GM18873 (cell line): ENCODE measurements around the gene SH3BP2.

Source experiments
- ATAC-seq: cut with Tn5 transposase; IDR thresholded peaks from one replicate; pipeline ENCODE4 v1.9.1; 2021; ENCODE audit warnings: mild to moderate bottlenecking, moderate library complexity, moderate number of reproducible peaks; ENCODE audit not compliant: unreplicated experiment, low FRiP score

SH3BP2 gene

DNA sequence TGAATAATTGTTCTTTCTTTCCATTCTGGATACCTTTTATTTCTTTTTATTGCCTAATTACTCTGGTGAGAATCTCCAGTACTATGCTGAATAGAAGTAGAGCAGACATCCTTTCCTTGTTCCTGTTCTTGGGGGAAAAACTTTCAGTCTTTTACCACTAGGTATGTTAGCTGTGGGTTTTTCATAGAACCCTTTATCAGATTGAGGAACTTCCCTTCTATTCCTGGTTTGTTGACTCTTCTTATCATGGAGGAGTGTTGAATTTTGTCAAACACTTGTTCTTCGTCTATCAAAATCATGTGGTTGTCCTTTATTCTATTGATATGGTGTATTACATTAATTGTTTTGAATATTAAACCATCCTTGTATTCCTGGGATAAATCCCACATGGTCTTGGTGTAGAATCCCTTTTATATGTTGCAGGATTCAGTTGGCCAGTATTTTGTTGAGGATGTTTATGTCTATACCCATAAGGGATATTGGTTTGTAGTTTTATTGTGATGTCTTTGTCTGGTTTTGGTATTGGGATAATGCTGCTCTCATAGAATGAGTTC is 23.6 kb downstream of the SH3BP2 start:
- ATAC-seq: no peak

DNA sequence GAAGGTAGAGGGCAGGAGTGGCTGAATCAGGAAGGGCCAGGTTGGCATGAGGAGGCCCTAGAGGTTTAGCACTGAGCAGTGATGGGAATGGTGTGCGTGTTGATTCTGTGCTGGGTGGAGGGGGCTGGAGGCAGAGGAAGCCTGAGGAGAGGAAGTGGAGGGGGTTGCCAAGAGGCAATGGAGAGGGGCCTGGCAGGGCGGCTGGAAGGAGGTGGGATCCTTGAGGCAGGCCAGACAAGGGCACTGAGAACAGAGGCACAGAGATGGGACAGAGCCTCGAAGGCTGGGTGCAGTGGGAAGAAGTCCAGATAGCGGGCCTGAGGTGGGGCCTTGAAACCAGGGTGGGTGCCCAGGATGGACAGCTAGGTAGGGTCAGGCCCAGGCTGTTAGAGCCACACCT is 24.3 kb downstream of the SH3BP2 start:
- no peak for ATAC-seq

DNA sequence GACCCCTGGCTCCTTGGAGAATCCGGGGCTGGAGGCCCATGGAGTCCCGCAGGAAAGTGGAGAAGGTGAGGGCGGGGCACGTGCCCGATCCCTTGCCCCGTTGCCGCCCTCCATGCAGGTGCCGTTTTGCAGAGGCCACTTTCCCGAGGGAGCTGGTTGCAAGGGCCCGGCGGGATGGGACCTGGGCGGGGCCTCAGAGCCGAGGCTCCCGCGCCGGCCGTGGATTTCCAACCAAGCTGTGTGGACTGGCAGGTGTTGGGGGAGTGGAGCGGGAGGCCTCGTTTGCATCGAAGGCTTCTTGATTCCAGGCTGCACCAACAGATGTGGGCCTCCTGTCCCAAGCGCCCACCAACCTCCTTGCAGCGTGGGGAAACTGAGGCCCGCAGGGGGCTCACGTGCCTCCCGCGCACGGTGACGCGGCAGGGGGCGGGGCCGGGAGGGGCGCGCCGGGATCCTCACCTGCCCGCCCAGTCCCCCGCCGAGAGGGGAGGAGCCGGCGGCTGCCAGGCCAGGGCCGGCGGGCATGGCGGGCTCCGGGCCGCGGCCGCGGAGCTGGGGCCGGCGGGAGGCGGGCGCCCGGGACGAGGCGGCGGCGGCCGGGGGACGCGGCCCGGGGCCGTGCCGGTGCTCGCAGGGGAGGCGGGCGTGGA is 24.9 kb downstream of the SH3BP2 start:
- no peak for ATAC-seq

DNA sequence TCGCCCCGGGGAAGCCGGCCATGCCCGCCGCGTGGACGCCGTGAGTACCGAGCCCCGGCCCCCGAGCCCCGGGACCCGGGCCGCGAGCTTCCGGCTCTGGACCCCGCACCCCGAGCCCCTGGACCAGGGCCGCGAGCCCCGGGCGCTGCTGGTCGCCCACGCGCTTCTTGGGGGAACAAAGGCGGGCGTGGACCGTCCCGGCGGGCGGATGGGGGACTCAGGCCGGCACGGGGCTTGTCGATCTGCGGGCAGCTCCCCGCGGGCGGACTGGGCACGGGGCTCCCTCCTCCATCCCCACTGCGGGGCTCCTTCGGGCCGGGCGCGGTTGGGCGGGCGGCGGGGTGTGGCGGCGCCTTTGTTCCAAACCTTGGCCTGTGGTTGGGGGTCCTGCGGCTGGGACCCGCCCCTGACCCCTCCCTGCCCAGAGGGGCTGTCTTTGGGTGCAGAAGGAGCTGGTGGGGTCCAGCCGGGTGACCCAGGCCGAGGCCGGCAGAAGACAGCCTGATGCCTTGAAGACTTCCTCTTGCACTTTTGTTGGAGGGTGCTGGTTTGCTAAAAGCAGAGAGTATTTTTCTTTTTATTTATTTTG is 25.6 kb downstream of the SH3BP2 start:
- no peak for ATAC-seq

DNA sequence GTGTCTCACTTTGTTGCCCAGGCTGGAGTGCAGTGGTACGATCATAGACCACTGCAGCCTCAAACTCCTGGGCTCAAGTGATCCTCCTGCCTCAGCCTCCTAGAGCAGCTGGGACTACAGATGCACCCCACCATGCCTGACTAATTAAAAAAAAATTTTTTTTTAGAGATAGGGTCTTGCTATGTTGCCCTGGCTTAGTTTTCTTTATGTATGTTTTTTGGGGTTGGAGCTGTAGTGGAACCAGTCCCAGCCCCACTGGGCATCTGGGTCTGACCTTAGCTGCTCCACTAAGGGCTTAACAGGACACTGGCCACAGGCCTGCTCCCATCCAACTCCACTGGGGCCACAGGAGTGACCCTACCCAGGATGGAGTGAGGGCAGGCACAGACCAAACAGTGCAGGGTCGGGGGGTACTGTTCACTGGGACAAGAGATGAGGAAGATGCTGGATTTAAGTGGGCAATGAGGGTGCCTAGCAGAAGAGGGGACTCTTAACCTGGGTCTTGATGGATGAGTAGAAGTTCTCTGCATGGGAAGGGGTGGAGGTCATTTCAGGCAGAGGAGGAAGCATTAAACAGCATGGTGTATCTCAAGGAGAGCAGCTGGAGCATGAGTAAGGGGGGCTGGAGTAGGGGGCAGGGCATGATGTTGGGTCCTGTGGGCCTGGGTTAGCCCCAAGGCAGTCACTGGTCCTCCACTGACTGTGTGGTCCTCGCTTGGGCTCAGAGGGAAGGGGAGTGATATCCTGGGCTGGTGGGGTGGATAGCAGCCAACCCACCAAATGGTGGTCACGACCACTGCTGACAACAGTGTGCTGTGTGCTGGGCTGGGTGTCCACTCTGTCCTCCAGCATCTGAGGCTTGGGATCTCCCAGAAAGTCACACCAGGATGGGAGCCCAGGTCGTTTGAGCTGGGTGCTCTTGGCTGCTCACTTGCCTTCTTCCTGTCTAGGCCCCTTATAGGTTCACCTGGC is 26.6 kb downstream of the SH3BP2 start:
- ATAC-seq: no peak

DNA sequence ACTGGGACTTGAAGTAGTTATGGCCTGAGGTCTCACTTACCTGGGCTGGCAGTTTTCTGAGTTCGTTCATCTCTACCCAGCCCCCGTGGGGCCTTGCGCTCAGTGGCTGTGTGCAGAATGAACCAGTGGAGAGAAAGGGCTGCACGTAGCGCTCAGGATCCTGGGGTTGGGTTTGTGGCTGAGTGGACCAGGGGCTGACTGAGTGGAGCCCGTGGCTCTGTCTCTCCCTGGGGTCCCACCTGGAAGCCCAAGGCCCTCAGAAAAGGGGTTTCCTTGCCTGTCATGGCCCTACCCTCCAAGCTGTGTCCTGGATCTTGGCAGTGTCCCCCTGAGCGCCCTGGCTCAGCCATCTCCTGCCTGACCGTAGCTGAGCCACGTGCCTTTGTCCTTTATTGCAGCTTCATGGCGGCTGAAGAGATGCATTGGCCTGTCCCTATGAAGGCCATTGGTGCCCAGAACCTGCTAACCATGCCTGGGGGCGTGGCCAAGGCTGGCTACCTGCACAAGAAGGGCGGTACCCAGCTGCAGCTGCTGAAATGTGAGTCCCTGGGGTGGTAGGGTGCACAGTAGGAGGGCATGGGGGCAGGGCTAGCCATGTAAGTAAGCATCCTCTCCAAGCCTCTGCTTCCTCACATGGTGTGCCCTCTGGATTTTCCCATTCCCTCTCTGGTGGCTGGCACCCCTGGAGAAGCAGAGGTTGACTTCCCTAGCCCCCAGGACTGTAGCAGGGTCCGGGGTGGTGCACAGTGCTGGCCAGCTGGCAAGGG is 27.5 kb downstream of the SH3BP2 start:
- ATAC-seq: no peak

DNA sequence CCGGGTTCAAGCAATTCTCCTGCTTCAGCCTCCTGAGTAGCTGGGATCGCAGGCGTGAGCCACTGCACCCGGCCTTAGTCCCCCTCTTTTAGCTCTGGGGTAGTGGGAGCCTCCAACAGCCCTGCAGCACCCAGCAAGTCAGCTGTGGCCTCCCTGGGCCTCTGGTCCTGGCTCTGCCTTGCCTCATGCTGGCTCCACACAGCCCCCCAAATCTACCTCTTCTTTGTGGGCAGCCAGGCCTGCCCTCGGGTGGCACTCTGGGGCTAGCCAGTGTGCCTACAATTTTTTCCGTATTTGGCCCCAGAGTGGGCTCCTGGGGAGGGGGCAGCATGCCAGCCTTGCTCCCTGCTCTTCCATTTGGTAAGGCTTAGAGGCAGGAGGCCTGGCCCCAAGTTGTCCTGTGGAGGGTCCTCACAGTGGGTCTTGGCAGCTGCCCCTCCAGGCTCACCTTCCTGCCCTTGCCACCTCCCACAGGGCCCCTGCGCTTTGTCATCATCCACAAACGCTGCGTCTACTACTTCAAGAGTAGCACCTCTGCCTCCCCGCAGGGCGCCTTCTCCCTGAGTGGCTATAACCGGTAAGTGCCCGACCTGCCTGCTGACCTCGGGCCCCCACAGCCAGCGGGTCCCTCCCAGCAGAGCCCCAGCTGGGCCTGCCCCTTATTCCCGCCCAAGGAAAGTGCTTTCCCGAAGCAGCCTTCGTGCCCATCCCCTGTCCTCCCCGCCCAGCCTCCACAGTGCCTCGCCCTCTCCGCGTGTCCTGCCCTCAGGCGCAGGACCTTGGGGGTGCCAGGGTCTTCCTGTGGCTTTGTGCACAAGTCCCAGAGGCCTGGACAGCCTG is 29.8 kb downstream of the SH3BP2 start:
- ATAC-seq: no peak

DNA sequence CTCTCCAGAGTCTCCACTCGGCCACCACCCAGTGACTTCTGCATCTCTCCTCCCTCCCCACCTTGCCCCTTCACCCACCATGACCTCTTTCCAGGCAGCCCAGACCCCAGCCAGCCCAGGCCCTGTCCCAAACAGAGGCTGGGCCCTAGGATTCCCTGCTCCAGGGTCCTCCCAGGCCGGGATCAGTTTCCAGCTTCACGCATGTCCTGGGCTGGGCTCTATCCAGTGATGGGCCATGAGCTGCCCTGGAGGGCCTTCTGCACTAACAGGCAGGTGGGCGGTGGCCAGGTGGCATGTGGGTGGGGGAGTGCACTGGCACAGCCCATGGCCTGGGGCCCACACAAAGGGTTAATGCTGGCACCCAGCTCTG is 30.4 kb downstream of the SH3BP2 start:
- ATAC-seq: no peak

DNA sequence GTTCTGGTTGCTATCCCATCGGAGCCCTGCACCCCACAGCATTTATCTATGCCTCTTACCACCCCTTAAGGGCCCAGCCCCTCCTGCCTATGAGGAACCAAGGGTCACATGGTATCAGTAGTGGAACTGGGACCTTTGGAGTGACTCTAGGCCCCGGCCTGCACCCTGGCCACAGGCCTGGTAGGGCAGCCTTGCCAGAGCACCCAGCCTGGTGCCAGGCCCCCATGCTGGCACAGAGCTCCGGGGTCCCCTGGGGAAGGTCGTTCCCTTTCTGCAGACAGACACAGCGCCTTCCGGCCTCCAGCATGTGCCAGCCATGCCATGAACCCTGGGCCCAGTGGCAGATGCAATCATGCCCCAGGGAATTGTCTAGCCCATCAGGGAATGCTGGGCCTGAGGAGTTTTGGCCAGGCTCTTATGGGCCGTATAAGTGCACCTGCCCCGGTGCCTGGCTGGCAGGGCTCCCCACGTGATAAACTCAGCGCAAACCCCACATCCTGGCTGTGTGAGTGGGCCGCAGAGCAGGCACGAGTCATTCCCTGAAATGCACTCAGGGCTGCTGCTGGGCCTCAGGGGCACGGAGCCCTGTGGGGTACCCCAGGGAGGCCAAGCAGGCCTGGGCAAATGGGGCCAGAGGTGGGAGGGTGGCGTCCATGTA is 30.9 kb downstream of the SH3BP2 start:
- no peak for ATAC-seq

DNA sequence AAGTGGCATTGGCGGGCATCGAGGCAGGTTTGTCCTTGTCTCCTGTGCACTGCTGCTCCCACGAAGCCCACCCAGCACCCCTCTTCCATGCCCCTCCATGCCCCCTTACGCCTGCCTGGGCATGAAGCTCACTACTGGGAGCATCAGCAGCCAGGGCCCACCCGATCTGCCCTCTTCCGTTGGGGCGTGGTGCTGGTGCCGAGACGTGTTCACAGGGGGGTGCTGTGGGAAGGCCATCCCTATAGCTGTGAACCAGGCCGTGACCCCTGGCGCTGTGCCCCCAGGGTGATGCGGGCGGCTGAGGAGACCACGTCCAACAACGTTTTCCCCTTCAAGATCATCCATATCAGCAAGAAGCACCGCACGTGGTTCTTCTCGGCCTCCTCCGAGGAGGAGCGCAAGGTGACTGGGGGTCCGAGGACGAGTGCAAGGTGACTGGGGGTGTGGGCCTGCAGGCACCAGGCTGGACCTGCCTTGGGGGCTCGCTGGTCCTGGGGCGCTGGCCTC is 31.5 kb downstream of the SH3BP2 start:
- no peak for ATAC-seq

DNA sequence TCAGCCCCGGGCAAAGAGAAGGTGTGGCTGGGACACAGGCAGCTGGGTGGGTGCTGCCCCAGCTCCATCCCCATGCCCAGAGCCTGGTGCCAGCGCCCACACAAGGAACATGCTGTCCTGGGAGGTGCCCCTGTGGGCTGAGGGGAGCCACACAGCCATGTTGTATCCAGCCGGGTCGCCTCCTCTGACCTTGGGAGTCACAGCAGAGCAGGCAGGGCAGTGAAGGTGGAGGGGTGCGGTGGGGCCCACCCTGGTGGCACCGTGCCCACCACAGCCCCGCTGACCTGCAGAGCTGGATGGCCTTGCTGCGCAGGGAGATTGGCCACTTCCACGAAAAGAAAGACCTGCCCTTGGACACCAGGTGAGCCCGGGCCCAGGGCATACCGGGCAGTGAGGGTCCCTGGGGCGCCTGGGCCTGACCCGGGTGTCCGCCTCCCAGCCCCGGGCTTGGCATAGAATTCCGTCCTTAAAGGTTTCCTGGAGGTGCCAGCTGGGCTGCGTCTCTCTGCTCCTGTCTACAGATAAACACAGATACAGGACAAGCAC is 32.0 kb downstream of the SH3BP2 start:
- ATAC-seq: no peak

DNA sequence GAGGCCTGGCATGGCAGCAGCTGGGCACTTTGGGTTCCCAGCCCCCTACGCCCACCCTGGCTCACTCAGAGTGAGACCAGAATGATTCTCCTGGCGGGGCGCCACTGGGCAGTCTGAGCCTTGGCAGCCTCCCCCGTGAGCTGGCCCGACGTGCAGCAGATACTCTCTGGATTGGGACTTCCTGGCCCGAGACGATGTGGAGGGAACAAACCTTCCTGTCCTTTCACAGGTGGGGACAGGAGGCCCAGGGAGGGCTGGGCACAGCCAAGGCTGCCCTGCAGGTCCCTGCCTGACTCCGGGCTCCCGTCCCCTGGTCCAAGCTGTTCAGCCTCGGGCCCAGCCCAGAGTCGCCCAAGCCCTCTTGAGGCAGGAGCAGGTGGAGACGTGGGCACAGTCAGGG is 32.9 kb downstream of the SH3BP2 start:
- no peak for ATAC-seq

DNA sequence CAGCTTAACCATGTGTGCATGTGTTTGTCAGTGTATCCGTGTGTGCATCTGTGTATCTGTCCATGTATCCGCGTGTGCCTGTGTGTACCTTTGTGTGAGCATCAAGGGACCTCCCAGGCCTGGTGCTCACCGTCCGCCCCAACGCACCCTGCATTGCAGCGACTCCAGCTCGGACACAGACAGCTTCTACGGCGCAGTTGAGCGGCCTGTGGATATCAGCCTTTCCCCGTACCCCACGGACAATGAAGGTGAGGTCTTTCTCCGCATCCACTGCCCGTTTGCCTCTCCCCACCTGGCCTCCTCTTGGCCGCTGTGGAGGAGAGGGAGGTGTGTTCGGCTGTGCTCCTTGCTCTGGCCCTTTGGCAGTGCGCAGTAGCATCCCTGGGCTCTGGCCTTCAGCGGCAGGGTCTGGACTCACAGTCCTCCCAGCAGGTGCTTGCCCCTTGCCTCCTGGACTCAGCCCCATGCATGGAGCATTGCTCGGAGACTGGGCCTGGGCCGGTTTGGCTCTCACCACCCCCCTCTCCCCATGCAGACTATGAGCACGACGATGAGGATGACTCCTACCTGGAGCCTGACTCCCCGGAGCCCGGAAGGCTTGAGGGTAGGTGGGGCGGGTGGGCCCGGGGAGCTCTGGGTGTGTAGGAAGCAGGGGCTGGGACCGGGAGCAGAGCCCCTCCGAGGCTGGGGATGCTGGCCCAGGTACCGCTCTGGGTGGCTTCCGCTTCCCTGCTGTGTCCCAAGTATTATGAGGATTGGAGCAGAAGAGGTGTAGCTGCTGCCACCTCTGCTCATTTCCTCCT is 34.4 kb downstream of the SH3BP2 start:
- ATAC-seq: no peak

DNA sequence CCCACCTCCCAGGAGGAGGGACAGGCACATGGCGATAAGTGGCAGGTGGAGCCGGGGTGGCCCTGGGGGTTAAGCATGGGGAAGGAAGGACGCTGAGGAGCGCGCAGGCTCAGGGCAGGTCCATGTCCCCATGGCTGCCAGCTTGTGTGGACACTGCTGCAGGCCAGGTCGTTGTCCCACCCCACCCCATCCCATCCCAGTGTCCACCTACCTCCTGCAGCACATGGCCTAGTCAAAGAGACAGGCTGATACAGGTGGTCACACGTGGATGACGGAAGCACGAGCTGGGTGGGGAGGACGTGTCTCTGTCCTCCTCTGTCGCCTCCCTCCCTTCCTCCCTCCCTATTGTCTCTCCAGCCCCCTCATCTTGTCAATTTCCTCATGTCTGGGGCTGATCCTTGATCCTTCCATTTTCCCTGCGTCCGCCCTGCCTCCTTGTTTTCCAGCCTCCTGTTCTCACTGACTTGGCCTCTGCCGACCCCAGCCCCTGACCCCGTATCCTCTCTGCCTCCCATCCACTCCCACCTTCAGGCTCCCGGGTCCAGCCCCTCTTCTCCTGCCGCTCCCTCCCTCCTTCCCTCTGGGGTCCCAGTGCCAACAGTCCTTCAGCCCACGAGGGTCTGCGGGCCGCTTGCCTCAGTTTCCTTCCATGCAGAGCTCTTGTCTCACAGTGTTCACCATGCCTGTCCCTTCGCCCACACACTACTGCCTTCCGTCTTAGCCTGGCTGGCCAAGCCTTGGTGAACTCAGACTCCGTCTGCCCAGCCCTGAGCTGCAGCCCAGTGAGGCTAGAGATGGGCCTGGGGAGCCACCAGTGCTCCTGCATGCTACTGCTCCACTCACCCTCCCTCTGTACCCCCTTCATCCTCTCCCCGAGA is 35.2 kb downstream of the SH3BP2 start:
- ATAC-seq: no peak

DNA sequence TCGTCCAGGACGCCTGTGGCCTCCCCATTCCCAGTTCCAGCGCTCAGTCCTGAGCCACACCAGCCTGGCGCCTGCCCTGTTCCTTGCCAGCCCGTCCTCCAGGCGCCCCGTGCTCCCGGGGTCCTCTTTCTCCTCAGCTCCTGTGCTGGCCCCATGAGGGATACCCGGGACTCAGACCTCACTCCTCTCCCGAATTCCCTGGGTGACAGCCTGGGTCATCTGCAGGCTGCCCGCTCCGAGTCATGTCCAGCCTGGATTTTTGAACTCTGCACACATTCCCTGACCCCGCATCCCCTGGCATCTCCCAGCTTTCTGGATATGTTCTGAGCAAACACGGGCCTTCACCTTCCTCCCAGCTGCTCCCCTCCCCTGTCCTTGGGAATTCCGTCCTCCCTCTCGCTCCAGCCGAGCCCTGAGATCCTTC is 35.9 kb downstream of the SH3BP2 start:
- no peak for ATAC-seq

DNA sequence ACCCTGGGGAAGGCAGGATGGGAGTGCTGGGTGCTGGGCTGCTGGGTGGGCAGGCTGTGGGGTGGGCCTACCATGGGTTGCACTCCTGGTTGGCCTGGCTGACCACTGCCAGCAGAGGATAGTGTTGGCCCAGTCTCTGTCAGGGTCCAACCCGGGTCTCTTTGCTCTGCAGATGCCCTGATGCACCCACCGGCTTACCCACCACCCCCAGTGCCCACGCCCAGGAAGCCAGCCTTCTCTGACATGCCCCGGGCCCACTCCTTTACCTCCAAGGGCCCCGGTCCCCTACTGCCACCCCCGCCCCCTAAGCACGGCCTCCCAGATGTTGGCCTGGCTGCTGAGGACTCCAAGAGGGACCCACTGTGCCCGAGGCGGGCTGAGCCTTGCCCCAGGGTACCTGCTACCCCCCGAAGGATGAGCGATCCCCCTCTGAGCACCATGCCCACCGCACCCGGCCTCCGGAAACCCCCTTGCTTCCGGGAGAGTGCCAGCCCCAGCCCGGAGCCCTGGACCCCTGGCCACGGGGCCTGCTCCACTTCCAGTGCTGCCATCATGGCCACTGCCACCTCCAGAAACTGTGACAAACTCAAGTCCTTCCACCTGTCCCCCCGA is 36.5 kb downstream of the SH3BP2 start:
- no peak for ATAC-seq
